ENCODE results near the gene BOK. TPM values are rescaled to one million over a fixed set of nuclear protein-coding genes. Genes with fewer than 3 reads are reported as not detected.

The BOK gene
- total and polyA plus RNA-seq, 9 of the 15 experiments (the other 6 are each of a cell fraction or from before 2014, with no cell fraction given) = 0.03 to 3.3 (median 2.0) TPM; not detected in 1

- TF ChIP-seq CTCF (IDR thresholded peaks at IDR 0.05 in 2 of 3, conservative IDR thresholded peaks at IDR 0.05 in 1 of 3; ENCODE audit: insufficient read depth in 2 of 3, low read depth in 1 of 3, low read length in 3 of 3) (peak; percentile 24 to 50 (median 38); a peak in 3 of 6 replicates), RAD21 (CRISPR knock-in tag; conservative IDR thresholded peaks at IDR 0.05 in 1 of 2, IDR thresholded peaks at IDR 0.05 in 1 of 2) (peak; percentile 34 to 52; a peak in 3 of 4 replicates)
Measured at GRCh38 chr2:241598487-241598886, 39.9 kb downstream of the BOK start (continued).

DNA sequence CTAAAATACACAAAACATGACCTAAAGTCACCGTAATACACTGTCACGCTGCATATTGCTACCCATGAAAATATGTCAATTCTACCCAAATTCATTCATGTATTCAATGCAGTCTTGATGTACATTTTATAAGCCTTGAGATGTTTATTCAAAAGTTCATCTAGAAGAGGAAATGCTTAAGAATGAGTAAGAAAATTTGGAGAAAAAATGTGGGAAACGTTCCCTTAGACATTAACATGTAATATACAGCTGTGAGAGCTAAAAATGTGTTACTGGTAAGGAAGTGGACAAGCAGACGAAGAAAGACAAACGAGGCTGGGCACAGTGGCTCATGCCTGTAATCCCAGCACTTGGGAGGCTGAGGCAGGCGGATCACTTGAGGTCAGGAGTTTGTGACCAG is 41.1 kb downstream of the BOK start:
- Histone ChIP-seq H3K9ac (ENCODE audit: insufficient read depth in 1 of 2, low read depth in 2 of 2, low read length in 2 of 2) (no peak overlapping the region), H3K36me3 (ENCODE audit: control insufficient read depth, insufficient read depth, low read length) (peaks cover 56% of the 10 kb centered on the region; the same call in 2 of the 3 replicates), H3K4me1 (replicated peaks in 1 of 2; ENCODE audit: control insufficient read depth in 2 of 2, insufficient read depth in 2 of 2, low read length in 2 of 2) (no peaks in the 10 kb centered on the region), H3K27me3 (ENCODE audit: control insufficient read depth in 2 of 2, insufficient read depth in 2 of 2, low read length in 2 of 2) (no peaks in the 10 kb centered on the region), H3K27ac (ENCODE audit: extremely low read depth, low read depth, low read length) (no peak overlapping the region), H3K4me2 (ENCODE audit: insufficient read depth, low read length) (no peak overlapping the region), H4K20me1 (replicated peaks; ENCODE audit: control insufficient read depth, insufficient read depth, low read length) (no peaks in the 10 kb centered on the region), H3K9me1 (ENCODE audit: control insufficient read depth, insufficient read depth, low read length) (no peaks in the 10 kb centered on the region), H3K79me2 (ENCODE audit: control insufficient read depth, insufficient read depth, low read length) (no peaks in the 10 kb centered on the region), H3K9me3 (replicated peaks; ENCODE audit: control insufficient read depth, insufficient read depth, low read depth, low read length) (no peaks in the 10 kb centered on the region), H2AFZ (ENCODE audit: low read depth, low read length) (no peak overlapping the region), H3K4me3 (no peak overlapping the region)
- ATAC-seq = no peak
- in situ Hi-C loops (cut with MboI) = no loop called here
- CTCF ChIA-PET (ENCODE audit: low intra/inter-chr PET ratio) = no interaction called here
- TF ChIP-seq PHB (CRISPR knock-in tag; IDR thresholded peaks at IDR 0.05) (no peak), ZFX (CRISPR knock-in tag; IDR thresholded peaks at IDR 0.05) (no peak), FOXA1 (IDR thresholded peaks at IDR 0.05; ENCODE audit: borderline replicate concordance) (no peak), GATAD2B (IDR thresholded peaks at IDR 0.05; ENCODE audit: borderline replicate concordance) (no peak), CHD1 (IDR thresholded peaks at IDR 0.05; ENCODE audit: low read length) (no peak), NELFE (IDR thresholded peaks at IDR 0.05; ENCODE audit: insufficient read depth, insufficient read length) (no peak), RCOR1 (IDR thresholded peaks at IDR 0.05; ENCODE audit: borderline replicate concordance in 1 of 2, low read depth in 2 of 2, low read length in 2 of 2) (no peak), ZNF830 (CRISPR knock-in tag; IDR thresholded peaks at IDR 0.05) (no peak), ZNF217 (CRISPR knock-in tag; IDR thresholded peaks at IDR 0.05) (no peak), RBM39 (optimal IDR thresholded peaks at IDR 0.05; ENCODE audit: low read depth, low read length) (no peak)
- TF ChIP-seq, protein P1, sequence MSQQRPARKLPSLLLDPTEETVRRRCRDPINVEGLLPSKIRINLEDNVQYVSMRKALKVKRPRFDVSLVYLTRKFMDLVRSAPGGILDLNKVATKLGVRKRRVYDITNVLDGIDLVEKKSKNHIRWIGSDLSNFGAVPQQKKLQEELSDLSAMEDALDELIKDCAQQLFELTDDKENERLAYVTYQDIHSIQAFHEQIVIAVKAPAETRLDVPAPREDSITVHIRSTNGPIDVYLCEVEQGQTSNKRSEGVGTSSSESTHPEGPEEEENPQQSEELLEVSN (IDR thresholded peaks at IDR 0.05; ENCODE audit: borderline replicate concordance in 1 of 2, extremely low read depth in 1 of 2, insufficient read depth in 1 of 2, insufficient read length in 1 of 2, low read depth in 1 of 2, low read length in 1 of 2, poor library complexity in 1 of 2, severe bottlenecking in 1 of 2) = no peak
- TF ChIP-seq, protein P2, sequence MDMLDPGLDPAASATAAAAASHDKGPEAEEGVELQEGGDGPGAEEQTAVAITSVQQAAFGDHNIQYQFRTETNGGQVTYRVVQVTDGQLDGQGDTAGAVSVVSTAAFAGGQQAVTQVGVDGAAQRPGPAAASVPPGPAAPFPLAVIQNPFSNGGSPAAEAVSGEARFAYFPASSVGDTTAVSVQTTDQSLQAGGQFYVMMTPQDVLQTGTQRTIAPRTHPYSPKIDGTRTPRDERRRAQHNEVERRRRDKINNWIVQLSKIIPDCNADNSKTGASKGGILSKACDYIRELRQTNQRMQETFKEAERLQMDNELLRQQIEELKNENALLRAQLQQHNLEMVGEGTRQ (CRISPR knock-in tag; IDR thresholded peaks at IDR 0.05) = no peak
- FAIRE-seq = no peak
- POLR2A ChIA-PET = interaction anchor here (1.1 kb wide), 1 partner anchor 9 kb away, joined by 3 read pairs; no protein-coding TSS in a partner anchor
- 85% methylated on average over 6 of the region's 6 CpGs for WGBS (ENCODE audit: insufficient coverage, low coverage, missing lambda C conversion rate)
- BruUV-seq (replicated peaks) = no TSS peak
- DNase-seq (ENCODE audit: extremely low read depth in 1 of 4, low spot score in 3 of 4) = no peak
- intact Hi-C loops (cut with micrococcal nuclease) = no loop called here

Data from K562 (cell line).